ENCODE results near the gene LACTBL1.
A peak's percentile ranks its signal among the peaks of the same experiment; 100 is the strongest.

The LACTBL1 gene

DNA sequence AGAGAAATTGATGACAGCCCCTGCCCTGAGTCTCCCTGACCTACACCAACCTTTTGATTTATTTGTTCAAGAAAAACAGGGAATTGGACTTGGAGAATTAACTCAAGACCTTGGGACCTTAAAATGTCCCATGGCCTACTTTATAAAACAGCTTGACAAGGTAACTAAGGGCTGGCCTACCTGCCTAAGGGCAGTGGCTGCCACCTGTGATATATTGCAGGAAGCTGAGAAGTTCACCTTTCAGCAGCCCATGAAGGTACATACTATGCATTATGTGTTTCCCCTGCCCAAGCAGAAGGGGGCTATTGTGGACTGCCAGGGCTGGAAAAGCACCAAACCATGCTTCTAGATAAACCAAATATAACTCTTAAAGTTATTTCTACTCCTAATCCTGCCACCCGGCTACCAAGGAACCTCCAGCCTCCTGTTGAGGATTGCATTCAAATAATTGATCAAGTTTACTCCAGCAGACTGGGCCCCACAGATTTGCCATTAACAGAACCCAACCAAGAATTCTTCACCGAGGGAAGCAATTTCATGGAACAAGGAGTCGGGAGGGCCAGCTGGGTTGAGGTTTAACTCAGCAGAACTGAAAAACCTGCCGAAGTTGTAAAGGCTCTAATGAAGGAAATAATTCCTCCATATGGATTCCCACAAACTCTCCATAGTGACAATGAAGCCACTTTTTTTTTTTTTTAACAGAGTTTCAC is 28.2 kb downstream of the LACTBL1 start:
- DNase-seq = no peak

DNA sequence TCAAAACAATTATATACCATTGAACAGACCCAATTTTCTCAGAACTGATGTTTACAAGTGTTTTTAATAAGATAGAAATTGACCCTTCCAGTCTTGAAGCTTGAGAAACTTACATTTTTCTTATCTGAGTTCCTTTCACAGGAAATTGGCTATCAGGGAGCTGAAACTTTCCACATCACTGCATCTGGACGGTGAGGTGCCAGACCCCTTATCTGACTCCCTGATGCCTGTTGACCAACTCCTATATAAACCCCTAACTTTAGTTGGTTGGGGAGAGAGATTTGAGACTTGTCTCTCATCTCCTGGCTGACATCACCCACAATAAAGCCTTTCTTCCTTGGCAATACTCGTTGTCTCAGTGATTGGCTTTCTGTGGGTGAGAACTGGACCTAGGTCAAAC is 31.4 kb downstream of the LACTBL1 start:
- no peak for DNase-seq

DNA sequence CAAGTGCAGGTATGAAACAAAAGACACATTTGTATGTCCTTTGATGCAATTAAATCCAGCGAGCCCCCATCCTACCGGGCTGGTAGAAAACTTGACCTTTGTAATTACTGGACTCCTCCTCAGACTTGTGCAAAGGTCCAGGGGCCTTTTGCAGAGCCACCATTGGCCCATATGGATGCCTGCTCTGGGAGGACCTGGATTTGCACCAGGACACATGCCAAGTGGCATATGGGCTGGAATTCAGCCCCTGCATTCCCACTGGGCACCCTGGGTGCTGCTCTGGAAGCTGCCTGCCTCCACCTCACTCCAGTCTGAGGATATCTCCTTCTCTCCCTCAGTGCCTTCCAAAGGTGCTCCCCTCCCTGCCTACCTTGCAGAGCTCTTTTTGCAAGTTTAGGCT is 36.0 kb downstream of the LACTBL1 start:
- DNase-seq = no peak

DNA sequence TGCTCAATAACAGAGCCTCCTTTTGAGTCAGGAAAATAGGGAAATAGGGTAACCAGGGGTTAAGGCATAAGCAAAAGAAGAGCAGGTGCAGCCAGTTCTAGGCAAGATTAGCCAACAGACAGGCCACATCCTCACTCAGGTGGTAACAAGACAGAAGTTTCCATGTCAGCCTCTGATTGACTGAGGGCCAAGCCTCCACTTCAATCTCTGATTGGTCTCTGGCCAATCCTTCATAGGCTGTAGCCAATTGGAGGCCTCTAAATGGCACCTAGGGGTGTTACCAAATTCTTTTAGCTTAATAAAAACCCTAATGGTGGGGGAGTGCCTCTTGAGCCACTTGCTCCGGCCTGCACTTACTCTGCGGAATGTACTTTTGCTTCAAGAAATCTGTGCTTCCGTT is 37.2 kb downstream of the LACTBL1 start:
- no peak for DNase-seq

DNA sequence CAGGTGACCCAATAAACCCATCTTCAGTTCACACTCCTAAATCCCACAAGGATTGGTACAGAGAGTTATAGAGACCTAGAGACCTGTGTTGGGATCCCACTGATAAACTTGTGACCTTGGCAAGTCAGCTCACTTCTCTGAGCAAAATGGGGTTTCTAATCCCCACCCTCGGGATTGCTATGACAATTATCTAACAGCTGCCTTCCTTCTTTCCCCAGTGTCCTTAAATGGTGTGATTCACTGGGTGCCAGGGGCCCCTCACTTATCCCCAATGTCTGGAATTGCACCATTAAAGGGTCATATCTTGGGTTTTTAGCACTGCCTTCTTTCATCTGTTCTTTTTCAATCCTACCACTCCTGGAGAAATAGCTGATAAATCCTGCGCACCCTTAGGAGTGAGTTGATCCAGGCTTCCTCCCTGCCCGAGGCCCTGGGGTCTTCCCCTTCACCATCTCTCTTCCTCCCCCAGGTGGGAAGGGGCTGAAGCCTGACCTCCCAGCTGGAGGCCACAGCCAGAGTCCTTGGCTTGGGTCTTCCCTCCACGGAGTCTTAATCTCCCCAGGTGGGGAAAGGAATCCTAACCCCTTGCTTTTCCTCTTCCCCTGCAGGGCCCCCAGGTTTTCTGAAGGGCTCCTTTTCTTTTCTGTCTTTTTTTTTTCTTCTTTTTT is 39.7 kb downstream of the LACTBL1 start:
- DNase-seq = no peak

DNA sequence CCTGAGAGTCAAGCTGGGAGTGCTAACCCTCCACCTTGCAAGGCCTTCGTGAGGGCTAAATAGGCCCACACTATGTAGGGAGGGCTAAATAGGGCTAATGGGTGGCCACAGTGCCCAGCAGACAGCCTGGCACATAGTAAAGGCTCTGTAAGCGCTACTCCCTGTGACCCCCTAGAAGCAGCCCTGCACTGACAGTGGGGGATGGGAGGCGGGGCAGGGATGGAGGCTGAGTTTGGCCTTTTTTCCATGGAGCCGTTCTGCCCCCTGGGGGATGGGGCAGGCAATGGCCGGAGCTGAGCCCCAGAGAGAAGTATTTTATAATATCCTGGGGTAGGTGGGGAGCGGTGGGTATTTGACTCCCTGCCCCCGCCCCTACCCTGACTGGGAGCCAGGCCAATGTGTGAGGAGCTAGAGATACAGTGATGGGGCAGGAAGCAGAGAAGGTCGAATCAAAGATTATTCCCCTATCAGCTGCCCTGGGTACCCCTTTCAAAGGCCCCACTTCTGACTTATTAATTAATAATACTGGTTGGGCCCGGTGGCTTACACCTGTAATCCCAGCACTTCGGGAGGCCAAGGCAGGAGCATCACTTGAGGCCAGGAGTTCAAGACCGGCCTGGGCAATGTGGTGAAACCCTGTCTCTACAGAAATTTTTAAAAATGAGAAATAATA is 42.3 kb downstream of the LACTBL1 start:
- DNase-seq = peak; percentile 29

DNA sequence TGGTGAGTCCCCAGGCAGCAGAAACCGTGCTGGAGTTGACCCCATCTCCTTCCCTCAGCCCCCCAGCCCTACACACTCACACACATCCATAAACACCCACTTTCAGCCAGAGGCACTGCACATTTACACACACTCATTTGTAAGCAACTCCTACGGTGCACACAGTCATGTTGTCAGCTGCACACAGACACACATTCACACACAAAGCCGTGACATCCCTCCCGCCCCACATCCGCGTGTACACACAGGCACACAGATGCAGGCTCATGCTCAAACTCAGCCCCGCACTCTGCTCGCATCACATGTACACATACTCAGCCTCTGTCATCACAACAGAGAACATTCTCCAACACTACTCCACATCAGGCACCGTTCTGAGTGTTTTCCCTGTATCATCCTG is 47.6 kb downstream of the LACTBL1 start:
- no peak for DNase-seq

DNA sequence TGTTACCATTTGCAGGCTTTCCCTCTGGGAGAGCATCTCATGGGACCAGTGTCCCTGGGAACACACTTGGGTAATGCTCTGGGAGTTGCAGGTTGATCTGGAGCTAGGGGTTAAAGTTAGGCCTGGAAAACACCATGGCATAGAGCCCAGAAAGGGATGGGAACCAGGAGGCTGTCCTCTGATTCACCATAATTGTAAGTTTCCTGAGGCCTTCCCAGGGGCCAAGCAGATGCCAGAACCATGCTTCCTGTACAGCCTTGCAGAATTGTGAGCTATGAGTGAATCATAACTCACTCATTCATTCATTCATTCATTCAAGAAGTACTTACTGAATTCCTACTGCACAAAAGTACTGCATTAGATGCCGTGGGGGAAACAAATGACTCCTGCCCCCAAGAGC is 50.0 kb downstream of the LACTBL1 start:
- DNase-seq = no peak

DNA sequence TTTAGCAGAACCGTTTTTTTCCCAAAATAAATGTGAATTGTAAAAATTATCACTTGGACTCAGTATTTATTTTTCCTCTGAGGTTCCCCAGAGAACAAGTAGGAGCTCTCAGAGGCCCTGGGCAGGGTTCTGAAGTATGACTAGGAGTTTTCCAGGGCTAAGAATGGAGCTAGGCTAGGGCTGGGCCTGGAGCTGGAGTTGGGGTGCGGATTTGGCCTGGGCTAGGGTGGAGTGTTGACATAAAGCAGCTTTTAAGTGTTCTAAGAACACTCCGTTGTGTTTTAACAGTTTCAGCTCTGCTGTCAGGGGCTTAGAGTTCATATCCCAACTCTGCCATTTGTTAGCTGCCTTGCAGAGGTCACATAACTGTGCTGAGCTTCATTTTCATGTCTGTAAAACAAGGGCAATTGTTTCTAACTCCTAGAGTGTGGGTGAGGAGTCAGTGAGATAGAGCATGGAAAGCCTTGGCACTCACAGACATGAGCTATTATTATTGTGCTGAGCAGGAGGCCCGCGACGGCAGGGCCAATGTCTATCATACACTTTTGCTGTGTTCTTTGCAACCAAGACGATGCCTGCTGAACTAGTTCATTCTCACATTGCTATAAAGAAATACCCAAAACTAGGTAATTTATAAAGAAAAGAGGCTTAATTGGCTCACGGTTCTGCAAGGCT is 51.1 kb downstream of the LACTBL1 start:
- no peak for DNase-seq

DNA sequence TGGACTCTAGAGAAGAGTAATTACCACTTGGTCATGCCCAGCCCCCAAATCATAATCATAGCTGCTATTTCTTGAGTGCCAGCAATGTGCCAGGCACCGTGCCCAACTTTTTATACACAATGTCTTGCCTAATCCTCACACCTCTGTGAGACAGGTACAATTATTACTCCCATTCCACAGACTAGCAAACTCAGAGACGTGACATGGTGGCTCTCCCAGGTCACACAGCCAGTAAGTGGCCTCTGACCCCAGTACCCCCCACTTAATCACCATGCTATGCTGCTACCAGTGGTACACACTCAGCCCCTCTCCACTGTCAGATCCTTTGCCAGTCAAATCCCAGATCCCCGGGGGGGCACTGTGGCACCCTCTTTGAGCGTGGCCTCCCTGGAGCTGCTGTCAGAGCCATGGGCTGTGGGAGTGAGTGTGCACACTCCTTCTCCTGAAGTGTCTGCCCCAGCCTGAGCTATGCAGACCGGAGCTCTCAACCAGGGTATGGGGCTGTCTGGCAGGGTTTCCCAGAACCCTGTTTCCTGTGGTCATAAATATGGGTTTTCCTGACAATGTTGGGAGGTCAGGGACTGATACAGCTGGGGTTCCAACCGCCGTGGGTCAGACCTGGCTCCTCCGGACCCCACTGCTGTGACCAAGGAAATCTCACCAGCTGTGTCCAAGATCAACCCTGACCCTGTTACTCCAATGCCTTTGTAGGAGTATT is 51.8 kb downstream of the LACTBL1 start:
- no peak for DNase-seq

DNA sequence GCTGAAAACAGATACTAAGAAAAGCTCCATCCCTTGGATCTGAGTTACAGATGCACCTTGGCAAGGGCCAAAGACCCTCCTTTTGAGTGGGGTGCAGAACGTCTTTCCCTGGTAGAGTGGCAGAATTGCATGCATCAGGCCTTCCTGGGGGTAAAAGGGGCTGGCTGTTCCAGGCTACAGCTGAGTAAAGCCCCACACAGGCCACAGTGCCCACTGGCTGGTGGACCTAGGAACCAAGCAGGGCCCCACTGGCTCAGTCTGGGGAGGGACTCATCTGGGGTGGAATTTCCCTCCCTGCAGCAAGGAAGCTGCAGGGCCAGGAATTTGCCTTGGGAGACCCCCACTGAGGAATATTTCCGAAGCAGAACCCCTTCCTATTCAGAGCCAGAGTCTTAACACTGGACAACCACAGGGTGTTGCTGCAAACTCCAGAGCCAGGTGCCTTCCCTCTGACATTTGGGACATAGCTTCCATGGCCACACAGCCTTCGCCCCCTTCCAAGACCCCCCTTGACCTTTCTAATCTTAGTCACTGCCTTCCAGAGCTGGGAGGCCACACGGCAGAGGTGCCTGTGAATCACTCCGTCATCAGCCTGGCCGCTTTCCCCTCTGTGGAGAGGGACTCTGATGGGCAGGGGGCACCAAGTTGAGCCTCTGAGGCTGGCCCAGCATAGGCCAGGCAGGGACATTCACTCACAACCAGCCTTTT is 52.5 kb downstream of the LACTBL1 start:
- DNase-seq = no peak

DNA sequence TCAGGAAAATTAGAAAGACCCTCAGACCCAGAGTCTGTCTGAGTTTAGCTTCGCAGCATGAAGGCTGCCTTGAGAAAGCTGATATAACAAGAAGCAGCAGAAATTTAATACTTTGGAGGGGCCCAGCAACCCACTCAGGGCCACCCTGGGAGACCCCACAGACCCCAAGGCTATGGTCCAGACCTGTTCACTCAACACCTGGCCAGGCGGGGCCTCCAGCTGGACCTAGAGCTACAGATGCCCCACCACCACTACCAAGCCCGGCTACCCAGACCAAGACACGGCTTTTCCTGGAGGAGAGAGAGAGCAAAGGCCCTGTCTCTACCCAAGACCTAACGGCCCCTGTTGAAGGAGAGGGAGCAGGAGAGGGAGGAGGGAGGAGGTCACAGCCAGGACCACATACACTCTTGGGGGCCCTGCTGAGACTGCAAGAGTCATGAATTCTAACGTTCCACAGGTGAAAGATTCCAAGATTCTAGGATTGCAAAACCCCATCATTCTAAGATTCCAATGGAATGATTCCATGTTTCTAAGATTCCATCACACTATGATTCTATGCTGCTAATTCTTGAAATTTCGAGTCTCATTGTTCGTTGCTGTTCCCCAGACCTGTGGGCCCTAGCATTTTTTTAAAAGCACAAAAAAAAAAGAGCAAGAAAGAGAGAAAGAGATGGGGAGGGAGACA is 53.2 kb downstream of the LACTBL1 start:
- DNase-seq = no peak

DNA sequence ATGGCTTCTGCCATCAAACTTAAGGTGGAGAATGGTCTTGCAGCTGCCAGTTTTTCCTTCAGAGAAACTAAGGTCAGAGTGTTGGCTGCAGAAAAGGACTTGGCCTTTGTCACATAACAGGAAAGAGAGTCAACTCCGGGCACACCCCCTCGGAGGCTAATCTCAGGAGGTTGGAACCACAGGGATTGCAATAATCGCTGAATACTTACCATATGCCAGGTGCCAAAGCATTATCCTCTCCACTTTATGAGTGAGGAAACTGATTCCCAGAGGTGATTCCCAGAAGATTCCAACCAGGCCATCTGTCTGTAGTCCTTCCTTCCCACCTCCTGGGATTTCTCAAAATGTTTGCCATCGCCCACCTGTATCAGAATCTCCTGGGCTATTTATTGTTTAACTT is 54.0 kb downstream of the LACTBL1 start:
- DNase-seq = no peak

DNA sequence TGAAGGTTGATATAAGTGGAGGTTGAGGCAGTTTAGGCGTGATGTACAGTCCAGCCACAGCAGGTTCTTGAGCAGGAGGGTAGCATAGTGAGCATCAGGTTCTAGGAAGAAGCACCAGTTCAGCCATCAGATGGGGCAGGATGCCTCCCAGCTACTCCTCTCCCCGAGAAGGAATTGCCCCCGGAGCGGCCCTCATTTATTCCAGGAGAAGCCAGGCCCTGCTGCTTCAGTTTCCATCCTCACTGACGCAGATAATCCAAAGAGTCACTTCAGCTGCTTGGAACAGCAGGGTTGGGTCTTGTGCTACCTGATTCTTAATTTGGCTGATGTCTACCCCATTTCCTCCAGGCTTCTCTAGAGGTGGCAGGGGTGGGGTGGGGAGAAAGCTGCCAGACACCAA is 54.7 kb downstream of the LACTBL1 start:
- DNase-seq = no peak

DNA sequence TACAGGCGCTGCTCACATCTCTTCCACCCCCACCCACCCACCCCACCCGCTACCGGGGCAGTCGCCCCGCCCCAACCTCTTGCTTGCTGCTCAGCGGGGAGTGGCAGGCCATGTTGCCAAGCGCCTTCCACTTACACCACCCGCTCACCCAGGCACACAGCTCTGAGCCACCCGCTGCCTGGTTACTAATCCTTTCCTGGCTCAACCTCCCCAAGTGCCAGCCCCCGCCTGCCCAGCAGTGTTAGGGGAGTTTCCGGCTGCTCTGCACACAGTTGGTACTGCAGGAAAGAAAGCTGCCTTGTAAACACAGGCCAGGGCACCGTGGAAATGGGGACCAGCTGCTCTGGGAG is 56.2 kb downstream of the LACTBL1 start:
- DNase-seq = no peak

DNA sequence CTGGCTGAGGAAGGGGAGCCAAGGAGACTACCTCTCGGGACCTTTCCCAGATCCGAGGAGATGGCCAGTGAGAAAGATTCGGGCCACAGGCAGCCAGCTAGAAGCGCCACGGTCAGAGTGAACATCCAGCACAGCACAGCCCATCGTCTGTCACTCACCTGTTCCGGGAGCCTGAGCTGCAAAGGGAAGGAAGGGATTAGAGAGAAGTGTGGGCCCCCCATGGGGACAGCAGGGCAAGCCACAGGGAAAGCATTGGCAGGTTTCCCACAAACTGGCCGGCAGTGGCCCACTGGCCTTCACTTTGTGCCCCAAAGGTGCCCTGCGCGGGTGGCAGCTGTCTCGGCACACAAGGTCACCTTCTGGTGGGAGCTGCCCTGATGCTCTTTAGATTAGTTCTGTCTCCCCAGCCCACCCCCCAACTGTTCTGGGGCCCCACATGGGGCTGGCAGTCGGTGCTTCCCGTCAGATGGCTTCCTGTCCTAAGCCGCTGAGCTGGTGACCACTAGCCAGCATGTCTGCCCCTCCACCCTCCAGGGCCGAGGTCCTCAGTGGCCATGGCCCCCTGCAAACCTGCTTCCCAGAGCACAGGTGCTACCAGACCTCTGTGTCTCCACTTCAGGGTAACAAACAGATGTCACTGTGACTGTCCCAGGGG is 56.7 kb downstream of the LACTBL1 start:
- DNase-seq = no peak

DNA sequence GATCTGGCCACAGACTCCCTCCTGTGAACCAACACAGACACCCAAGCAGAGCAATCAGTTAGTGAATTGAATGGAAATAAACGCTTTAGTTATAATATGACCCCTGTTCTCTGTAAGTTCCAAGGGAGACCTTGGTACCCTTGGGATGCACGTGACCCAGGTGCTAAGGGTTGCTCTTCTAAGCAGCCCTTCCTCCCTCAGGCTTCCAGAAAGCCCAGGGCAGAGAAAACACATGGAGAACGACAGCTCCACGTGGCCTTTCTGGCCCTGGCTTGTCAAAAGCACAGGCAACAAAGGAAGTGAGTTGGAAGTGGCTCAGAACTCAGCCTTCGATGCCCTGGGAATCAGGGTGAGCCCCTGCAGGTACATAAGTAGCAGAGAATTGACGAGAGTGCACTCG is 57.4 kb downstream of the LACTBL1 start:
- no peak for DNase-seq

DNA sequence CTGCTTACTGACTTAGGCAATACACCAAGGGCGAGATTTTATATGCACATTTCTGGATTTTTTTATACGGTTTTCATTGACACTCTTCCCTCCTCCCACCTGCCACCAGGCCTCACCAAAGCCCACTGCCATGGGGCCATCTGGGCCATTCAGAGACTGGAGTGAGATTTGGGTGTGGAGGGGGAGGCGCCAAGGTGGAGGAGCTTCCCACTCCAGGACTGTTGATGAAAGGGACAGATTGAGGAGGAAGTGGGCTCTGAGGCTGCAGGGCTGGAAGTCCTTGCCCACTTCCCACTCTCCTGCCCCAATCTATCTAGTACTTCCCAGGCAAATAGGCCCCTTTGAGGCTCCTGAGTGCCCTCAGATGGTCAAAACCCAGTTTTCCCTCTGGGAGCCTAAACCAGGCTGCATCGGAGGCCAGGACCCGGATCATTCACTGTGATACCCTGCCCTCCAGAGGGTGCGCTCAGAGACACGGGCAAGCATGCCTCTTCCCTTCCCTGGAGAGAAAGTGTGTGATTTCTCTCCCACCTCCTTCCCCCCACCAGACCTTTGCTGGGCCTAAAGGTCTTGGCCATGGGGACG is 57.9 kb downstream of the LACTBL1 start:
- DNase-seq = no peak

DNA sequence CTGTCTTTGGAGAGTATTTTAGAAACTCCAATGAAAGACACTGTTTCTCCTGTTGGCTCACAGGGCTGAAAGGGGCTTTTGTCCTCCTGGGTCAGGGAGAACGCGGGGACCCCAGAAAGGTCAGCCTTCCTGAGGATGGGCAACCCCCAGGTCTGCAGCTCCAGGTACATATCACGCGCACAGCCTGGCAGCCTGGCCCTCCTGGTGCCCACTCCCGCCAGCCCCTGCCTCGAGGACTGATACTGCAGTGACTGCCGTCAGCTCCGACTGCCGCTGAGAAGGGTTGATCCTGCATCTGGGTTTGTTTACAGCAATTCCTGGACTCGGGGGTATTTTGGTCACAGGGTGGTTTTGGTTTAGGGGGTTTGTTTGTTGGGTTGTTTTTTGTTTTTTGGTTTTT is 58.5 kb downstream of the LACTBL1 start:
- no peak for DNase-seq

DNA sequence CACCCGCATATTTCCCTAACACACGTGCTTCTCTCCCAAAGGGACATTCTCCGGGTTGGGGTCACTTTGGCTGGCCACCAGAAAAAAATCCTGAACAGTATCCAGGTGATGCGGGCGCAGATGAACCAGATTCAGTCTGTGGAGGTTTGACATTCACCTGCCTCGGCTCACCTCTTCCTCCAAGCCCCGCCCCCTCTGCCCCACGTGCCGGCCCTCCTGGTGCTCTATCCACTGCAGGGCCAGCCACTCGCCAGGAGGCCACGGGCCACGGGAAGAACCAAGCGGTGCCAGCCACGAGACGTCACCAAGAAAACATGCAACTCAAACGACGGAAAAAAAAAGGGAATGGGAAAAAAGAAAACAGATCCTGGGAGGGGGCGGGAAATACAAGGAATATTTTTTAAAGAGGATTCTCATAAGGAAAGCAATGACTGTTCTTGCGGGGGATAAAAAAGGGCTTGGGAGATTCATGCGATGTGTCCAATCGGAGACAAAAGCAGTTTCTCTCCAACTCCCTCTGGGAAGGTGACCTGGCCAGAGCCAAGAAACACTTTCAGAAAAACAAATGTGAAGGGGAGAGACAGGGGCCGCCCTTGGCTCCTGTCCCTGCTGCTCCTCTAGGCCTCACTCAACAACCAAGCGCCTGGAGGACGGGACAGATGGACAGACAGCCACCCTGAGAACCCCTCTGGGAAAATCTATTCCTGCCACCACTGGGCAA is 59.1 kb downstream of the LACTBL1 start:
- no peak for DNase-seq
